Measurements from ENCODE around the gene SLC38A10. TPM values are rescaled to one million over a fixed set of nuclear protein-coding genes. Genes with fewer than 3 reads are reported as not detected.

SLC38A10 gene
- polyA plus RNA-seq, 3 donors: 53.7 to 86.1 (median 67.0) TPM

Other genes starting within 250 kb of the SLC38A10 start
- under 1 TPM; 0.14 to 0.57 (median 0.22) TPM for gene PVALEF, start 129.8 kb downstream of the SLC38A10 start, polyA plus RNA-seq (ENCODE audit: insufficient read length in 3 of 3)
- gene AATK, start 129.1 kb downstream of the SLC38A10 start, polyA plus RNA-seq (ENCODE audit: insufficient read length in 3 of 3): 1 to 10 TPM; 3.0 to 7.8 (median 4.6) TPM
- gene CEP131, start 72.3 kb downstream of the SLC38A10 start, polyA plus RNA-seq (ENCODE audit: insufficient read length in 3 of 3): 10 to 100 TPM; 14.4 to 25.3 (median 20.5) TPM
- 10 to 100 TPM; 14.3 to 28.4 (median 21.5) TPM for gene TEPSIN, start 56.3 kb downstream of the SLC38A10 start, polyA plus RNA-seq (ENCODE audit: insufficient read length in 3 of 3)
- 10 to 100 TPM; 48.9 to 58.4 (median 51.8) TPM for gene NDUFAF8, start 56.0 kb downstream of the SLC38A10 start, polyA plus RNA-seq (ENCODE audit: insufficient read length in 3 of 3)
- gene BAHCC1, start 100.2 kb upstream of the SLC38A10 start, polyA plus RNA-seq (ENCODE audit: insufficient read length in 3 of 3): 10 to 100 TPM; 15.9 to 29.7 (median 29.3) TPM
- 1,000 to 10,000 TPM; 2,933 to 3,390 (median 3,165) TPM for gene ACTG1, start 217.5 kb upstream of the SLC38A10 start, polyA plus RNA-seq (ENCODE audit: insufficient read length in 3 of 3)
- gene FSCN2, start 233.1 kb upstream of the SLC38A10 start, polyA plus RNA-seq (ENCODE audit: insufficient read length in 3 of 3): 1 to 10 TPM; 1.2 to 2.4 (median 1.6) TPM

Data from renal cortex interstitium (tissue), 3 donors.